A549 (cell line): ENCODE data around the gene DPYSL3. TPM values are rescaled to one million over a fixed set of nuclear protein-coding genes. Genes with fewer than 3 reads are reported as not detected.

Experiments used
- ATAC-seq, 2 experiments: fragments of 200-7000 bp in 1 of 2; fragments of >200 bp in 1 of 2; cut with Nextera tagmentation in 1 of 2; cut with Tn5 transposase in 1 of 2; 3 replicates each; pipeline versions ENCODE4 v1.8.0 to v1.9.1; 2018 to 2020; ENCODE audit warnings: mild to moderate bottlenecking in 1 of 2, moderate library complexity in 1 of 2
- CTCF ChIA-PET: fragments of 300-600 bp; sonication (Branson Sonifier 250); formaldehyde crosslinking; extraction: SDS; loops from one replicate; lab custom pipeline; 2021; ENCODE audit warnings: antibody characterized with exemption, inconsistent platforms; lab: Yijun Ruan, JAX
- POLR2A ChIA-PET: fragments of 350-600 bp; formaldehyde crosslinking; extraction: SDS; loops from one replicate; lab custom pipeline; 2021; ENCODE audit warnings: antibody characterized with exemption, inconsistent platforms; lab: Yijun Ruan, JAX
- DNase-seq, 2 experiments: peaks; one replicate each; pipeline versions ENCODE4 v3.0.0 to v3.0.0-alpha.2; 2011 to 2016; ENCODE audit warnings: low read depth in 1 of 2, low spot score in 1 of 2
- FAIRE-seq: peaks from 2 replicates; lab custom pipeline; 2011; peaks lifted over from hg19 to GRCh38; lab: Jason Lieb, UNC
- H3K27ac ChIP-seq, 2 experiments: fragments of >200 bp; sonication (Bioruptor Twin); formaldehyde crosslinking; 3 replicates each; pipeline ENCODE4 v1.5.1; 2016 to 2017
- H3K4me1 ChIP-seq: fragments of >200 bp; sonication (Bioruptor Twin); formaldehyde crosslinking; 3 replicates; pipeline ENCODE4 v1.6.1; 2016
- H3K4me2 ChIP-seq: fragments of >200 bp; sonication (Bioruptor Twin); formaldehyde crosslinking; 3 replicates; pipeline ENCODE4 v1.6.1; 2016
- H3K4me3 ChIP-seq: fragments of >200 bp; sonication (Bioruptor Twin); formaldehyde crosslinking; 3 replicates; pipeline ENCODE4 v1.5.1; 2016
- H3K9me3 ChIP-seq: fragments of >200 bp; sonication (Bioruptor Twin); formaldehyde crosslinking; 3 replicates; pipeline ENCODE4 v1.6.1; 2016
- BHLHE40 ChIP-seq: IDR thresholded peaks from 2 replicates; pipeline ENCODE4 v1.6.1; 2012; ENCODE audit warnings: low read depth, low read length, inconsistent platforms
- CEBPB ChIP-seq, 2 experiments: fragments of >200 bp in 1 of 2; sonication (Bioruptor Twin) in 1 of 2; formaldehyde crosslinking in 1 of 2; IDR thresholded peaks; 2 replicates each; pipeline ENCODE4 v1.6.1; 2012 to 2016
- CHD4 ChIP-seq: fragments of 200-600 bp; sonication (generic); IDR thresholded peaks from 2 replicates; pipeline ENCODE4 v1.6.1; 2016; ENCODE audit warnings: antibody characterized with exemption, mild to moderate bottlenecking, borderline replicate concordance
- EP300 ChIP-seq, 2 experiments: fragments of >200 bp; sonication (Bioruptor Twin); formaldehyde crosslinking; IDR thresholded peaks; 2 replicates in 1 of 2; 3 replicates in 1 of 2; pipeline ENCODE4 v1.6.1; 2016 to 2017
- ESRRA ChIP-seq: fragments of 150-350 bp; IDR thresholded peaks from 2 replicates; pipeline ENCODE4 v1.6.1; 2014; ENCODE audit warnings: mild to moderate bottlenecking, low read length, borderline replicate concordance
- FOSL2 ChIP-seq, 2 experiments: fragments of 450-650 bp in 1 of 2; fragments of >200 bp in 1 of 2; sonication (Bioruptor Twin) in 1 of 2; formaldehyde crosslinking; IDR thresholded peaks; 2 replicates each; pipeline versions ENCODE4 v1.5.0 to v1.6.1; 2016 to 2020; ENCODE audit warnings: mild to moderate bottlenecking in 1 of 2, moderate library complexity in 1 of 2
- FOXS1 ChIP-seq: fragments of 250-450 bp; sonication (Bioruptor Pico); IDR thresholded peaks from 2 replicates; pipeline ENCODE4 v1.5.0; 2020; ENCODE audit warnings: mild to moderate bottlenecking, moderate library complexity
- GATA3 ChIP-seq: IDR thresholded peaks from 2 replicates; pipeline ENCODE4 v1.6.1; 2012; ENCODE audit warnings: borderline replicate concordance
- HDAC2 ChIP-seq: fragments of 200-600 bp; sonication (generic); IDR thresholded peaks from 2 replicates; pipeline ENCODE4 v1.6.1; 2016
- HOXA7 ChIP-seq: fragments of 250-450 bp; sonication (Bioruptor Pico); IDR thresholded peaks from 2 replicates; pipeline ENCODE4 v1.5.0; 2020; ENCODE audit warnings: mild to moderate bottlenecking, moderate library complexity
- JUN ChIP-seq, 2 experiments: fragments of >200 bp; sonication (Bioruptor Twin); formaldehyde crosslinking; IDR thresholded peaks; 2 replicates in 1 of 2; 3 replicates in 1 of 2; pipeline ENCODE4 v1.6.1; 2016 to 2017
- MAZ ChIP-seq: fragments of 150-350 bp; IDR thresholded peaks from 2 replicates; pipeline ENCODE4 v1.6.1; 2014; ENCODE audit warnings: antibody characterized with exemption, low read depth, low read length, borderline replicate concordance
- NPAS2 ChIP-seq: fragments of 250-450 bp; sonication (Bioruptor Pico); IDR thresholded peaks from 2 replicates; pipeline ENCODE4 v1.8.0; 2022; ENCODE audit warnings: mild to moderate bottlenecking, moderate library complexity, borderline replicate concordance
- PHF8 ChIP-seq: fragments of 200-600 bp; sonication (generic); IDR thresholded peaks from 2 replicates; pipeline ENCODE4 v1.6.1; 2016; ENCODE audit warnings: low read depth, mild to moderate bottlenecking, antibody characterized with exemption, moderate library complexity, borderline replicate concordance
- RAD21 ChIP-seq, 2 experiments: fragments of >200 bp in 1 of 2; sonication (Bioruptor Twin) in 1 of 2; formaldehyde crosslinking in 1 of 2; IDR thresholded peaks in 1 of 2; conservative IDR thresholded peaks in 1 of 2; 2 replicates in 1 of 2; 3 replicates in 1 of 2; pipeline ENCODE4 v1.6.1; 2012 to 2018; ENCODE audit warnings: inconsistent platforms in 1 of 2
- RCOR1 ChIP-seq: fragments of 150-350 bp; IDR thresholded peaks from 2 replicates; pipeline ENCODE4 v1.6.1; 2014; ENCODE audit warnings: antibody characterized with exemption, low read length, low read depth
- SREBF2 ChIP-seq: fragments of 450-650 bp; IDR thresholded peaks from 2 replicates; pipeline ENCODE4 v1.6.1; 2014; ENCODE audit warnings: mild to moderate bottlenecking, moderate library complexity
- TFCP2L1 ChIP-seq: fragments of 250-450 bp; sonication (Bioruptor Pico); IDR thresholded peaks from 2 replicates; pipeline ENCODE4 v1.5.0; 2021; ENCODE audit warnings: mild to moderate bottlenecking
- TP53 ChIP-seq: fragments of 250-450 bp; sonication (Bioruptor Pico); IDR thresholded peaks from 2 replicates; pipeline ENCODE4 v1.5.0; 2021; ENCODE audit warnings: mild to moderate bottlenecking, moderate library complexity
- ZSCAN20 ChIP-seq: fragments of 250-450 bp; sonication (Bioruptor Pico); IDR thresholded peaks from 2 replicates; pipeline ENCODE4 v1.8.0; 2022; ENCODE audit warnings: mild to moderate bottlenecking, moderate library complexity
- WGBS: methylation state at CpG from one replicate; pipeline ENCODE4 v1.1.6; 2017; ENCODE audit errors: missing lambda C conversion rate; 5-methylcytosine and 5-hydroxymethylcytosine counted together
- polyA plus RNA-seq, 4 experiments: library from polyadenylated mRNA; depleted of rRNA in 3 of 4; stranded (reverse); fragments of >200 nt; fragmentation: RNase III in 1 of 4; extraction: RNeasy Plus Mini Kit Qiagen cat#74134 plus additional on column Dnase treatment in 1 of 4; gene quantifications; 2 replicates in 3 of 4; 3 replicates in 1 of 4; pipeline ENCODE4 v1.2.3, GENCODE V29; 2011 to 2017
- TF ChIP-seq, protein P1 (sequence below): fragments of 150-350 bp; IDR thresholded peaks from 2 replicates; pipeline ENCODE4 v1.6.1; 2014; ENCODE audit warnings: low read depth, mild to moderate bottlenecking, low read length
- TF ChIP-seq, protein P2 (sequence below): fragments of >200 bp; sonication (Bioruptor Twin); formaldehyde crosslinking; IDR thresholded peaks from 2 replicates; pipeline ENCODE4 v1.6.1; 2016
- TF ChIP-seq, protein P3 (sequence below): fragments of 250-450 bp; sonication (Bioruptor Pico); IDR thresholded peaks from 2 replicates; pipeline ENCODE4 v1.5.0; 2021; ENCODE audit warnings: mild to moderate bottlenecking, moderate library complexity, borderline replicate concordance

Gene DPYSL3
- polyA plus RNA-seq, 2 of the 4 experiments (the other 2 are of a cell fraction), result 16.5 to 22.3 TPM

DNA sequence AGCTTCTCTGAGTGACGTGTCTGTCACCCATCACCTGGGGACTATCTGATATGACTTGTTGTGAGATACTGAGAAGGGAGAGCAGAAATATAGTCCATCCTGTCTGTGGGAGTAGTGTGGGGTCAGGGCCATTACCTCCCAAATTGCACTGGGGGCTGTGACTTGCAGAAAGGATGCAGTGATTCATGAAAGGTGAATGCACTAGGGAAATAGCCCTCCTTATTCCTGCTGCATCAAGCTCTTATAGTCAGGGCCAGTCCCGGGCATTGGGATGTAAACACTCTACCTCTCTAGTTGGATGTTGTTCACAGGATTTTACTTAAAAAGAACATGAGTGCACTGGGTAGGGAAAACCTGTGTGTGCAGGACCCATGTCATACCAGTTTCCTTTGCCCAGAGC is 150.3 kb downstream of the DPYSL3 start:
- TF ChIP-seq JUN (IDR thresholded peaks at IDR 0.05) (no peak), TP53 (CRISPR knock-in tag) (no peak), RAD21 (conservative IDR thresholded peaks at IDR 0.05 in 1 of 2, IDR thresholded peaks at IDR 0.05 in 1 of 2) (no peak), EP300 (IDR thresholded peaks at IDR 0.05) (no peak), MAZ (no peak), FOXS1 (CRISPR knock-in tag) (no peak), BHLHE40 (no peak), CHD4 (no peak), CEBPB (IDR thresholded peaks at IDR 0.05) (no peak), ZSCAN20 (CRISPR knock-in tag) (no peak), HDAC2 (no peak)
- TF ChIP-seq, protein P1, sequence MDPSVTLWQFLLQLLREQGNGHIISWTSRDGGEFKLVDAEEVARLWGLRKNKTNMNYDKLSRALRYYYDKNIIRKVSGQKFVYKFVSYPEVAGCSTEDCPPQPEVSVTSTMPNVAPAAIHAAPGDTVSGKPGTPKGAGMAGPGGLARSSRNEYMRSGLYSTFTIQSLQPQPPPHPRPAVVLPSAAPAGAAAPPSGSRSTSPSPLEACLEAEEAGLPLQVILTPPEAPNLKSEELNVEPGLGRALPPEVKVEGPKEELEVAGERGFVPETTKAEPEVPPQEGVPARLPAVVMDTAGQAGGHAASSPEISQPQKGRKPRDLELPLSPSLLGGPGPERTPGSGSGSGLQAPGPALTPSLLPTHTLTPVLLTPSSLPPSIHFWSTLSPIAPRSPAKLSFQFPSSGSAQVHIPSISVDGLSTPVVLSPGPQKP, result no peak
- TF ChIP-seq, protein P2, sequence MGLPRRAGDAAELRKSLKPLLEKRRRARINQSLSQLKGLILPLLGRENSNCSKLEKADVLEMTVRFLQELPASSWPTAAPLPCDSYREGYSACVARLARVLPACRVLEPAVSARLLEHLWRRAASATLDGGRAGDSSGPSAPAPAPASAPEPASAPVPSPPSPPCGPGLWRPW, result no peak
- TF ChIP-seq, protein P3, sequence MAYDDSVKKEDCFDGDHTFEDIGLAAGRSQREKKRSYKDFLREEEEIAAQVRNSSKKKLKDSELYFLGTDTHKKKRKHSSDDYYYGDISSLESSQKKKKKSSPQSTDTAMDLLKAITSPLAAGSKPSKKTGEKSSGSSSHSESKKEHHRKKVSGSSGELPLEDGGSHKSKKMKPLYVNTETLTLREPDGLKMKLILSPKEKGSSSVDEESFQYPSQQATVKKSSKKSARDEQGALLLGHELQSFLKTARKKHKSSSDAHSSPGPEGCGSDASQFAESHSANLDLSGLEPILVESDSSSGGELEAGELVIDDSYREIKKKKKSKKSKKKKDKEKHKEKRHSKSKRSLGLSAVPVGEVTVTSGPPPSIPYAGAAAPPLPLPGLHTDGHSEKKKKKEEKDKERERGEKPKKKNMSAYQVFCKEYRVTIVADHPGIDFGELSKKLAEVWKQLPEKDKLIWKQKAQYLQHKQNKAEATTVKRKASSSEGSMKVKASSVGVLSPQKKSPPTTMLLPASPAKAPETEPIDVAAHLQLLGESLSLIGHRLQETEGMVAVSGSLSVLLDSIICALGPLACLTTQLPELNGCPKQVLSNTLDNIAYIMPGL (CRISPR knock-in tag), result no peak
- FAIRE-seq, result no peak
- no peak for ATAC-seq
- Histone ChIP-seq H3K4me2 (no peak overlapping the region), H3K27ac (no peak overlapping the region), H3K4me3 (no peak overlapping the region), H3K9me3 (no peaks in the 10 kb centered on the region), H3K4me1 (no peaks in the 10 kb centered on the region)
- CTCF ChIA-PET, result interaction anchor here (1.8 kb wide), 1 partner anchor 10 kb away, joined by 4 read pairs; no protein-coding TSS in a partner anchor
- POLR2A ChIA-PET, result no interaction called here
- DNase-seq, result no peak
- 15% methylated on average over 2 of the region's 2 CpGs for WGBS

DNA sequence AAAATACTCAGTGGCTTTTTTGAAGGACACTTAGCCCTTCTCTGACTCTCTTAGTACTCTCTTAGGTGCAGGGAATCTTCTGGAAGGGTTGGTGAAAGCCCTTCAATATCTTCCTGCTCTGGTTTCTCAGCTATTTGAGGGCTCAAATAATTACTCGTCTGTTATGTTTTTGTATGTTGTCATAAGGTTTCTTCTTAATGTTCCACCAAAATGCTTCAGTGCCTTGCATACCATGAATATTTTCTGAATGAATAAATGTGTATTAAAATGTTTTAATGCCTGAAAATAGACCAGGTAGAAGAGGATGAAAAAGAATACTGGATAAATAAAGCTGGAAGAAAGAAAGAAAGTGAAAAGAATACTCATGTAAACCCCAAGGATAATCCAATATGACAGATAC is 150.8 kb downstream of the DPYSL3 start:
- Histone ChIP-seq H3K4me1 (no peaks in the 10 kb centered on the region), H3K27ac (no peak overlapping the region), H3K4me2 (no peak overlapping the region), H3K9me3 (no peaks in the 10 kb centered on the region), H3K4me3 (no peak overlapping the region)
- ATAC-seq, result no peak
- FAIRE-seq, result no peak
- POLR2A ChIA-PET, result no interaction called here
- no peak for TF ChIP-seq HOXA7 (CRISPR knock-in tag)
- TF ChIP-seq TFCP2L1 (CRISPR knock-in tag), result no peak
- TF ChIP-seq PHF8, result no peak
- no peak for TF ChIP-seq ESRRA
- no peak for TF ChIP-seq RAD21 (conservative IDR thresholded peaks at IDR 0.05 in 1 of 2, IDR thresholded peaks at IDR 0.05 in 1 of 2)
- TF ChIP-seq SREBF2, result no peak
- TF ChIP-seq FOSL2 (IDR thresholded peaks at IDR 0.05), result no peak
- TF ChIP-seq FOSL2 (CRISPR knock-in tag; IDR thresholded peaks at IDR 0.05), result no peak
- TF ChIP-seq NPAS2, result no peak
- no peak for TF ChIP-seq RCOR1
- TF ChIP-seq GATA3, result no peak
- no peak for TF ChIP-seq FOXS1 (CRISPR knock-in tag)
- TF ChIP-seq BHLHE40, result no peak
- CTCF ChIA-PET, result no interaction called here
- no peak for DNase-seq
- 17% methylated on average over 1 of the region's 1 CpG for WGBS
